ENCODE measurements around the gene RNF214.

DNA sequence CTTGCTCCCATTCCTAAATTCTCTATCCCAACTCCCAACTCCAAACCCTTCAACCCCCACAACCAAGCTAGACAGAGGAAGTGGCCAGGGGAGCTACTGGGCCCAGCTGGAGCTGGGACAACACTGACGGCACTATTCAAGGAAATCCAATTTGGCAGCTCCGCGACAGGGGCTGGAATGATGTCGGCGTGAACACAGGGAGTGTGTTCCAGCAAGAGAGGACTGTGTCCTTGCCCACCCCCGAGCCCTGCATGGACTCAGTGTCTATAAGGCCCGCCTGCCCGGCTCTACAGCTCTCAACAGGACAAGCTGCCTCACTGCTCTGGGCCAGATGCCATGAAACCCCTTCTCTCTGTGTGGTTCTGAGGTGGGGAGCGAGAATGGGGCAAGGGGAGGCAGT lies 11.9 kb upstream of the RNF214 start:
- TF ChIP-seq, protein P1, sequence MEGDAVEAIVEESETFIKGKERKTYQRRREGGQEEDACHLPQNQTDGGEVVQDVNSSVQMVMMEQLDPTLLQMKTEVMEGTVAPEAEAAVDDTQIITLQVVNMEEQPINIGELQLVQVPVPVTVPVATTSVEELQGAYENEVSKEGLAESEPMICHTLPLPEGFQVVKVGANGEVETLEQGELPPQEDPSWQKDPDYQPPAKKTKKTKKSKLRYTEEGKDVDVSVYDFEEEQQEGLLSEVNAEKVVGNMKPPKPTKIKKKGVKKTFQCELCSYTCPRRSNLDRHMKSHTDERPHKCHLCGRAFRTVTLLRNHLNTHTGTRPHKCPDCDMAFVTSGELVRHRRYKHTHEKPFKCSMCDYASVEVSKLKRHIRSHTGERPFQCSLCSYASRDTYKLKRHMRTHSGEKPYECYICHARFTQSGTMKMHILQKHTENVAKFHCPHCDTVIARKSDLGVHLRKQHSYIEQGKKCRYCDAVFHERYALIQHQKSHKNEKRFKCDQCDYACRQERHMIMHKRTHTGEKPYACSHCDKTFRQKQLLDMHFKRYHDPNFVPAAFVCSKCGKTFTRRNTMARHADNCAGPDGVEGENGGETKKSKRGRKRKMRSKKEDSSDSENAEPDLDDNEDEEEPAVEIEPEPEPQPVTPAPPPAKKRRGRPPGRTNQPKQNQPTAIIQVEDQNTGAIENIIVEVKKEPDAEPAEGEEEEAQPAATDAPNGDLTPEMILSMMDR (IDR thresholded peaks at IDR 0.05) = no peak
- no peak for TF ChIP-seq POLR2A (IDR thresholded peaks at IDR 0.05)
